Skeletal muscle tissue (tissue), 5 donors: Measurements from ENCODE around the gene RPS19. TPM values are rescaled to one million over a fixed set of nuclear protein-coding genes. Genes with fewer than 3 reads are reported as not detected.

Experiments used
- H3K27ac ChIP-seq: one replicate; pipeline ENCODE4 v1.7.0; 2013; ENCODE audit warnings: mild to moderate bottlenecking, low read depth, low read length, inconsistent platforms
- H3K27me3 ChIP-seq, 3 donors: one replicate each; pipeline ENCODE4 v1.7.0; 2013; ENCODE audit warnings: low read length in 3 of 3; ENCODE audit not compliant: control insufficient read depth in 3 of 3, insufficient read depth in 3 of 3
- H3K36me3 ChIP-seq, 3 donors: one replicate each; pipeline ENCODE4 v1.7.0; 2013; ENCODE audit warnings: low read length in 3 of 3; ENCODE audit not compliant: control insufficient read depth in 3 of 3, insufficient read depth in 3 of 3
- H3K4me1 ChIP-seq, 3 donors: one replicate each; pipeline ENCODE4 v1.7.0; 2013; ENCODE audit warnings: low read length in 3 of 3, mild to moderate bottlenecking in 3 of 3; ENCODE audit not compliant: control insufficient read depth in 3 of 3, insufficient read depth in 3 of 3
- H3K4me3 ChIP-seq, 3 donors: one replicate each; pipeline ENCODE4 v1.7.0; 2013; ENCODE audit warnings: low read length in 3 of 3
- H3K9ac ChIP-seq, 3 donors: one replicate each; pipeline ENCODE4 v1.7.0; 2013; ENCODE audit warnings: low read length in 3 of 3, mild to moderate bottlenecking in 3 of 3, moderate library complexity in 2 of 3, low read depth in 1 of 3
- H3K9me3 ChIP-seq, 3 donors: one replicate each; pipeline ENCODE4 v1.7.0; 2013; ENCODE audit warnings: low read length in 3 of 3; ENCODE audit not compliant: control insufficient read depth in 3 of 3
- small RNA-seq: library from RNA; depleted of rRNA; stranded (forward); fragments of <200 nt; gene quantifications from one replicate; pipeline ENCODE3, GENCODE V24; 2014
- total RNA-seq: library from RNA; depleted of rRNA; stranded (reverse); fragments of >200 nt; gene quantifications from one replicate; pipeline ENCODE4 v1.2.3, GENCODE V29; 2014
- donor health status: Osteomylitis.

Gene RPS19
- total RNA-seq, 1 donor from 2014 or later: 455 TPM

DNA sequence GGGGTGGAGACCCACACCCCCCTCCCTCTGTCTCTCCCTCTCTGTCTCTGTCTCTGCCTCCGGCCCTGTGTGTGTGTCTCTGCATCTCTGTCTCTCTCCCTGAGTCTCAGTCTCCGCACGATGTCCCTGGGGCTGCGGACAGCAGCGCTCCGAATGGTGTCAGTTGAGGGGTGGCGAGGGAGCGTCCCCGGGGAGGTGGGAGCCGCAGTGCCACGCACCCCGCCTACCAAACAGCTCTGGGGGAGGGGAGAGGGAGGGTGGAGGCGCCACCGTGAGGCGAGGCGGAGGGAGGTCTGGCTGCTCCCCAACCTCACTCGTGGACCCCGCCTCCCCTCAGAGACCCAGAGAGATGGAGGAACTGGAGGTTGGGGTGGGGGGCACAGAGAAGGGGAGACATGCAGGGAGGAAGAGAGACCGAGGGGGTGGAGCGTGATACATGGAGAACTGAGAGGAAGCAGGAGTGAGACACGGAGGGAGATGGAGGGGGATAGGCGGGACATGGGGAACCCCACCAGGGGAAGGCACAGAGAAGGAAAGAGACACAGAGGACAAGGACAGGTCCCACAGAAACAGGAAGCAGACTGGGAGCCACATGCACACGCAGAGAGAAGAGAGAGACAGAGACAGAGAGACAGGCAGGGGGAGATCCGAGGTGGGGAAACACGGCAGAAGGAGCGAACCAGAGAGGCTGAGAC lies 61.0 kb downstream of the RPS19 start:
- peaks cover 88 to 95% (median 89%) of the 10 kb centered on the region in 3 donors for H3K27me3 ChIP-seq
- no peaks in the 10 kb centered on the region for H3K36me3 ChIP-seq
- H3K4me3 ChIP-seq: no peak overlapping the region
- no peak overlapping the region for H3K9ac ChIP-seq
- H3K4me1 ChIP-seq: no peaks in the 10 kb centered on the region
- H3K9me3 ChIP-seq: peaks cover 0 to 2% (median 0%) of the 10 kb centered on the region in 3 donors
- no peak overlapping the region for H3K27ac ChIP-seq

DNA sequence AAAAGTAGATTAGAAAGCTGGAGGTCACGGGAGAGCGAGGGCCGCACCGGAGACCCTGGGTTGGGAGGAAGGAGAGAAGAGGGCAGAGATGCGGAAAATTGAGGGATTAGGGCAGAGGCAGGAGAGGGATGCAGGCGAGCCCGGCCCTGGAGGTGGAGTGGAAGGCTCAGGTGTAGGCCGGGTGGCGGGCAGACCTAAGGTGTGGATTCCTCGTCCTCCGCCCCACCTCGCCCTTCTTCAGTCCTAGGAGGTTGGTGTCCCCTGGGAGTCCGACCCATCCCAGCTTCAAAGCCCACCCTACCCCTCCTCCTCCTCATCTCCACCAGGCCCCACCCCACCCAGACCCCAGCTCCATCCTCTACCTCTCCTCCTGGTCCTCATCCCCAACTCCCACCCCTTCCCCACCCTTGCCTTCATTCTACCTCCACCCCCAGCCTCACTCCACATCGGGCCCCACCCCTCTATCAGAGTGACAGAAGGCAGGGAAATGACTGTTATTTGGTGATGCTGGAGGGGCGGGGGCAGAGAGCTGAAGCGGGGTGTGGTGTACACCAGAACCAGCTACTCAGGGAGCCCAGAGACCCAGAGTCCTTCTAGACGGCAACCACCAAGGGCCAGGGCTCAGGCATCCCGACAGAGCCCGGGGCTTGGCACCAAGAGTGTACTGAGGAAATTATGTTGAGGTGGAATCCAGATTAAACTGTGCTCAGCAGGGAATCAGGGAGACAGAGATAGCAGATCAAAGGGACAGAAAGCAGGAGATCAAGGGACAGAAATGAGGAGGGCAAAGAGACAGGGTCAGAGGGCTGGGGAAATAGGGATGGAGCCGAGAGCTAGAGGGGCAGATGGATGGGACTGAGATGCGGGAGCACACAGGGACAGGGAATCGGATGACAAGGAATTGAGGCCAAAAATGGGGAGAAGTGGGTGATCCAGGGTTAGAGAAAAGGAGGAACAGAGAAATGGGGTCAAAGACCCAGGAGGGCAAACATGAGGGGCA lies 61.8 kb downstream of the RPS19 start:
- H3K27me3 ChIP-seq: peaks cover 87 to 94% (median 89%) of the 10 kb centered on the region in 3 donors
- no peaks in the 10 kb centered on the region for H3K4me1 ChIP-seq
- H3K4me3 ChIP-seq: no peak overlapping the region
- peaks cover 0 to 5% (median 0%) of the 10 kb centered on the region in 3 donors for H3K9me3 ChIP-seq
- no peak overlapping the region for H3K27ac ChIP-seq
- no peak overlapping the region for H3K9ac ChIP-seq
- H3K36me3 ChIP-seq: no peaks in the 10 kb centered on the region

Small RNA genes lying within 50 kb of the gene (small RNA-seq; reads per million reads assigned to genes)
- not detected for gene MIR6797

Other genes with a start within 250 kb of the RPS19 start
- gene CEACAM4, start 233.2 kb upstream of the RPS19 start, total RNA-seq: 1.0 TPM
- gene CEACAM7, start 172.0 kb upstream of the RPS19 start, total RNA-seq: not detected
- gene CEACAM5, start 151.6 kb upstream of the RPS19 start, total RNA-seq: not detected
- gene CEACAM6, start 104.7 kb upstream of the RPS19 start, total RNA-seq: under 0.01 TPM
- gene CEACAM3, start 63.7 kb upstream of the RPS19 start, total RNA-seq: not detected
- gene LYPD4, start 15.6 kb upstream of the RPS19 start, total RNA-seq: not detected
- gene DMRTC2, start 15.2 kb upstream of the RPS19 start, total RNA-seq: not detected
- gene CD79A, start 17.0 kb downstream of the RPS19 start, total RNA-seq: 1.0 TPM
- gene ARHGEF1, start 22.9 kb downstream of the RPS19 start, total RNA-seq: 13.6 TPM
- not detected for gene ERFL, start 68.2 kb downstream of the RPS19 start, total RNA-seq
- 85.1 TPM for gene RABAC1, start 99.1 kb downstream of the RPS19 start, total RNA-seq
- not detected for gene ATP1A3, start 134.0 kb downstream of the RPS19 start, total RNA-seq
- 1.0 TPM for gene GRIK5, start 210.0 kb downstream of the RPS19 start, total RNA-seq
- gene ZNF574, start 215.9 kb downstream of the RPS19 start, total RNA-seq: 7.8 TPM